ENCODE measurements around the gene SOX10. TPM values are rescaled to one million over a fixed set of nuclear protein-coding genes. Genes with fewer than 3 reads are reported as not detected.

SOX10 gene
- total and polyA plus RNA-seq, 2 of the 4 experiments (the other 2 are of a cell fraction): not detected

- TF ChIP-seq CHD1 (IDR thresholded peaks at IDR 0.05; ENCODE audit: low read depth, low read length): no peak
- TF ChIP-seq NFE2L2 (IDR thresholded peaks at IDR 0.05; ENCODE audit: low read depth, low read length): no peak
These were observed 33.9 kb upstream of the SOX10 start (continued) for GRCh38 chr22:38017939-38018885.

- POLR2A ChIA-PET (ENCODE audit: unreplicated experiment): no interaction called here
- Histone ChIP-seq H3K4me2 (ENCODE audit: low read depth, low read length) (no peak overlapping the region), H3K36me3 (ENCODE audit: control insufficient read depth, insufficient read depth, low read length) (no peaks in the 10 kb centered on the region), H4K20me1 (ENCODE audit: insufficient read depth, low read length) (no peaks in the 10 kb centered on the region), H3K14ac (replicated peaks; ENCODE audit: low read depth, low read length) (no peak overlapping the region), H3K27ac (ENCODE audit: insufficient read depth, low read length) (no peak overlapping the region), H2AFZ (replicated peaks; ENCODE audit: low read length, poor library complexity) (peak overlapping the region; percentile 53), H3K79me1 (ENCODE audit: low read depth in 1 of 2, low read length in 2 of 2) (no peaks in the 10 kb centered on the region), H2AK5ac (ENCODE audit: low read depth, low read length) (peak overlapping the region; percentile 45; the same call in 1 of the 2 replicates), H3K4me1 (ENCODE audit: control insufficient read depth, insufficient read depth, low read length) (peaks cover 9% of the 10 kb centered on the region), H2BK15ac (ENCODE audit: low read depth, low read length) (no peak overlapping the region), H3K9ac (ENCODE audit: low read depth, low read length) (no peak overlapping the region), H3K4me3 (ENCODE audit: insufficient read depth, low read depth, low read length) (no peak overlapping the region), H3K18ac (ENCODE audit: low read depth, low read length) (no peak overlapping the region; the same call in 1 of the 2 replicates), H3K27me3 (ENCODE audit: control insufficient read depth, insufficient read depth, low read length) (no peaks in the 10 kb centered on the region; the same call in 1 of the 2 replicates), H2BK5ac (ENCODE audit: low read depth, low read length, poor library complexity, severe bottlenecking) (no peak overlapping the region), H3K56ac (ENCODE audit: extremely low read depth, insufficient read depth, low read length) (no peak overlapping the region), H3K23ac (ENCODE audit: low read depth, low read length) (no peak overlapping the region), H2BK20ac (ENCODE audit: low read depth, low read length) (peak overlapping the region; percentile 14; the same call in 1 of the 2 replicates), H3K9me1 (ENCODE audit: insufficient read depth, low read length) (0 out of 2 replicates have a peak, but pooled peaks cover 5% of the 10 kb centered on the region), H3K9me3 (ENCODE audit: control insufficient read depth, insufficient read depth, low read length) (no peaks in the 10 kb centered on the region), H2BK120ac (ENCODE audit: low read depth, low read length) (no peak overlapping the region), H4K5ac (ENCODE audit: low read depth, low read length) (peak overlapping the region; percentile 45; the same call in 1 of the 2 replicates), H2AK9ac (replicated peaks; ENCODE audit: low read depth, low read length, poor library complexity) (peak overlapping the region; percentile 52), H3K4ac (ENCODE audit: low read depth, low read length) (peak overlapping the region; percentile 27; the same call in 1 of the 2 replicates), H4K91ac (ENCODE audit: insufficient read depth, low read depth, low read length) (peak overlapping the region; percentile 59), H4K8ac (ENCODE audit: low read depth in 2 of 2, low read length in 2 of 2) (peak overlapping the region; percentile 76 to 77; a peak in 3 of 4 replicates)
- 47% methylated on average over 5 of the region's 7 CpGs; no CpG with 5 or more reads in 1 of the 2 experiments for WGBS, 2 experiments (ENCODE audit: extremely low coverage in 2 of 2, insufficient read length in 1 of 2)
- dilution Hi-C loops (cut with HindIII; ENCODE audit: low sequenced_read_pairs, unreplicated experiment): no loop called here
- in situ Hi-C loops (cut with MboI; ENCODE audit: low sequenced_read_pairs): no loop called here
- intact Hi-C loops (cut with micrococcal nuclease): no loop called here
- no peak for TF ChIP-seq USF2 (IDR thresholded peaks at IDR 0.05; ENCODE audit: low read depth, low read length)
- TF ChIP-seq POLR2A (IDR thresholded peaks at IDR 0.05; ENCODE audit: low read depth, low read length): no peak
- no peak for TF ChIP-seq NFE2L2 (IDR thresholded peaks at IDR 0.05; ENCODE audit: low read depth, low read length)
- no peak for TF ChIP-seq RAD21 (IDR thresholded peaks at IDR 0.05; ENCODE audit: low read length)
- no peak for TF ChIP-seq MAFK (IDR thresholded peaks at IDR 0.05; ENCODE audit: low read depth, low read length)
- no peak for TF ChIP-seq BHLHE40 (IDR thresholded peaks at IDR 0.05; ENCODE audit: low read depth, low read length)
- TF ChIP-seq RCOR1 (IDR thresholded peaks at IDR 0.05; ENCODE audit: insufficient replicate concordance, low read length): no peak
- no peak for TF ChIP-seq MXI1 (IDR thresholded peaks at IDR 0.05; ENCODE audit: borderline replicate concordance, low read depth, low read length)
- DNase-seq (peak; percentile 52), ATAC-seq (ENCODE audit: low read depth) (peak; percentile 59)
- BruUV-seq (replicated peaks): no TSS peak
- CTCF ChIA-PET: interaction anchor here (0.5 kb wide), 1 partner anchor 22 kb away, joined by 3 read pairs; no protein-coding TSS in a partner anchor
These were observed 33.0 kb upstream of the SOX10 start for GRCh38 chr22:38017272-38017920.
